NK-92 (cell line): ENCODE data around the gene C18orf32.
"Not testable (repeated sequence)": the region's sequence is repeated elsewhere in the genome, so short reads cannot be mapped to it uniquely, and the experiment has no call there.

Source experiments
- DNase-seq: peaks from one replicate; lab custom pipeline; 2025; ENCODE audit not compliant: unreplicated experiment; lab: John Stamatoyannopoulos, UW

Gene C18orf32

GRCh38 chr18:49503931-49504330, 16.9 kb upstream of the C18orf32 start:
- DNase-seq, result no peak

GRCh38 chr18:49500201-49500921, 13.3 kb upstream of the C18orf32 start:
- DNase-seq, result no peak

- no peak for DNase-seq
Measured at GRCh38 chr18:49499046-49499637, 12.1 kb upstream of the C18orf32 start.

GRCh38 chr18:49495480-49495879, 8.4 kb upstream of the C18orf32 start:
- DNase-seq, result no peak

- DNase-seq, result no peak
Measured at GRCh38 chr18:49495076-49495475, 8.0 kb upstream of the C18orf32 start.

GRCh38 chr18:49494660-49495059, 7.6 kb upstream of the C18orf32 start:
- DNase-seq, result no peak

- no peak for DNase-seq
Measured at GRCh38 chr18:49492694-49493033, 5.6 kb upstream of the C18orf32 start.

GRCh38 chr18:49491857-49492693, 5.0 kb upstream of the C18orf32 start, which contains the start of gene RPL17:
Gene RPL17 (minus strand): TSS chr18:49492465.
- peak; percentile 13 for DNase-seq

GRCh38 chr18:49491534-49491856, 4.5 kb upstream of the C18orf32 start:
- DNase-seq, result no peak

- DNase-seq, result no peak
Measured at GRCh38 chr18:49490246-49490762, 3.3 kb upstream of the C18orf32 start.

- no peak for DNase-seq
Measured at GRCh38 chr18:49487711-49488310, 777 bp upstream of the C18orf32 start.

- DNase-seq, result no peak
Measured at GRCh38 chr18:49486606-49486952, 455 bp downstream of the C18orf32 start.

GRCh38 chr18:49486134-49486533, 900 bp downstream of the C18orf32 start:
- no peak for DNase-seq

GRCh38 chr18:49483198-49483597, 3.8 kb downstream of the C18orf32 start:
- DNase-seq, result no peak

- no peak for DNase-seq
Measured at GRCh38 chr18:49481907-49482306, 5.1 kb downstream of the C18orf32 start.

- DNase-seq, result no peak
Measured at GRCh38 chr18:49481317-49481716, 5.7 kb downstream of the C18orf32 start.

- no peak for DNase-seq
Measured at GRCh38 chr18:49479381-49480137, 7.5 kb downstream of the C18orf32 start.

- DNase-seq, result no peak
Measured at GRCh38 chr18:49476664-49477411, 10.2 kb downstream of the C18orf32 start.

GRCh38 chr18:49474935-49475334, 12.1 kb downstream of the C18orf32 start:
- not testable (repeated sequence) for DNase-seq

- no peak for DNase-seq
Measured at GRCh38 chr18:49473721-49474120, 13.3 kb downstream of the C18orf32 start.
